Measurements from ENCODE around the gene ACOX1. TPM values are rescaled to one million over a fixed set of nuclear protein-coding genes. Genes with fewer than 3 reads are reported as not detected.

Gene ACOX1
- total and polyA plus RNA-seq, 4 donors, result 32.7 to 63.6 (median 46.2) TPM

DNA sequence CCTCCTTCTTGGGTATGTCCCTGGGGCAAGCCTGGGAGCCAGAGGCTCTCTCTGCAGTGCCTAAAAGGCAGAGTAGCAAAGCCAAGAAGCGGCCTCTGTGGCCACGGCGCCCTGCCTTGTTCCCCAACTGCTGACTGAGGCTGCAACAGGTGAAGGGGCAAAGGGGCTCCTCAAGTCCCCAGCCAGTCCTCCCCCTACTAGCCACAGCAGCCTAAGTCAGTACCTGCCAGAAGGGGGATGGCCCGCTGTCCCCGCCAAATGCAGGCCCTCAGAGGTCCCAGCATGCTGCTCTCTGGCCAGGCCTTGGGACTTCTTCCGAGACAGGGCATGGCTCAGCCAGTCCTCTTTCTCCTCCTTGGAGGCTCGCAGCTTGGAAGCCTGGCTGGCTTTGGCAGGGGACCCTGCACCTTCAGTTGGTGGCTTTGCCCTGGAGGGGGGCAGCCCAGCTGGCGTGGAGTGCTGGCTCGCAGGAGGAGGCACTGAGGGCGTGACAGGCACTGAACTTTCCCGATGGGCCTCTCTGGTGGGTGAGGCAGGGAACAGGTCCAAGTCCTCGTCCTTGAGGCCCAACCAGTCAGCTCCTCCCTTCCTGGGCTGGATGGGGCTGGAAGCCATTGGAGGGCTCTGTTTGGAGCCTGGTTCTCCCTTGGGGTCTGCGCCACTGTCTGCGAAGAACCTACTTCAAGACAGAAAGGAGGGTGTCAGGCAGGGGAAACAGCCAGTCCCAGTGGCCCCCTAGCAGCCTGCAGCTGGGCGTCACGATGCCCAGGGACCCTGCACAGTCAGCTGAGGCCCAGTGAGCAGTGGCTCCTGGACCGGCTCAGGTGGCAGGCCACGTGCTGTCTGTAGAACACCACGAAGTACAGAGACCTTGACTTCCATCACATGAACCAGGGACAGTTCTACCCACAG is 55.7 kb downstream of the ACOX1 start:
- Histone ChIP-seq H3K27me3 (ENCODE audit: control insufficient read depth, insufficient read depth, low read length) (no peaks in the 10 kb centered on the region), H3K27ac (ENCODE audit: low read depth, low read length) (no peak overlapping the region), H3K9me3 (ENCODE audit: control insufficient read depth, insufficient read depth, low read length) (no peaks in the 10 kb centered on the region), H3K36me3 (ENCODE audit: control insufficient read depth, insufficient read depth, low read length) (peaks cover 80% of the 10 kb centered on the region), H3K4me1 (ENCODE audit: control insufficient read depth, insufficient read depth, low read length) (no peaks in the 10 kb centered on the region), H3K4me3 (ENCODE audit: low read depth, low read length) (no peak overlapping the region)
- DNase-seq (ENCODE audit: low read depth in 4 of 6, low spot score in 6 of 6), result no peak
- WGBS (ENCODE audit: insufficient coverage), result 93% methylated on average over 18 of the region's 19 CpGs

DNA sequence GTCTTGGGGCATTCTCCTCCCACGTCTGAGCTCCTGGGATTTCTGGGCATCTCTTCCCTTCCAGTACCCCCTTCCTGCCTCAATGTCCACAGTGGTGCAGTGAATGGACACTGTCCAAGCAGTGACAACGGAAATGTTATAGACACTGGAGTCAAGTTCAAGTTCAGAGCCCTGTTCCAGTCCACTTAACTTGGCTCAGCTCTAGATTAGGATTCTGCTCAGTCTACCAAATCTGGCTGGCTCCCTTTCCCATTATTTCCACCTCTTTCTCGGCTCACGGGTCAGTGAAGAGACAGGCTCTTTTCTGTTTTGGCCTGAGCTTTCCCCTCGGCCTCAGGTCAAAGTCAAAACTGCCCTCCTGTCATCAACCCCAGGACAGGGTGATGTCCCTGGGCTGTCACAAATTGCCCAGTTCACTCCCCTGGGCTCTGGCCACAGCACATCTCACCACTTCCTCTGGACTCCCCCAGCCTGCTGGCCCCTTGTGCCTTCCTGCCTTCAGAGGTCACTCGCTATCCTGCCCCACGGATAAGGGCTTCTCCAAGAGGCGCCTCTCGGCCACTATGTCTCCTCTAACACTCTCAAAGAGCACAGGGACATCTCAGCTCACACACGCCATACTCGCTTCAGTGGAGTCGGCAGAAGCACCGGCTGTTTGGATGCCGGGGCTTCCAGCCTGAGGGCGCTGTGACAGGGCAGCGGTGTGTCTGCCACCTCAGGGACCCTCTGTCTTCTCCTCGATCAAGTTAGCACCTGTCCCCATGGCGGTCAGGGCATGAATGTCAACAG is 56.6 kb downstream of the ACOX1 start:
- Histone ChIP-seq H3K4me1 (ENCODE audit: control insufficient read depth, insufficient read depth, low read length) (no peaks in the 10 kb centered on the region), H3K27ac (ENCODE audit: low read depth, low read length) (no peak overlapping the region), H3K9me3 (ENCODE audit: control insufficient read depth, insufficient read depth, low read length) (no peaks in the 10 kb centered on the region), H3K27me3 (ENCODE audit: control insufficient read depth, insufficient read depth, low read length) (no peaks in the 10 kb centered on the region), H3K36me3 (ENCODE audit: control insufficient read depth, insufficient read depth, low read length) (peaks cover 84% of the 10 kb centered on the region), H3K4me3 (ENCODE audit: low read depth, low read length) (no peak overlapping the region)
- 89% methylated on average over 18 of the region's 18 CpGs for WGBS (ENCODE audit: insufficient coverage)
- no peak for DNase-seq (ENCODE audit: low read depth in 4 of 6, low spot score in 6 of 6)

DNA sequence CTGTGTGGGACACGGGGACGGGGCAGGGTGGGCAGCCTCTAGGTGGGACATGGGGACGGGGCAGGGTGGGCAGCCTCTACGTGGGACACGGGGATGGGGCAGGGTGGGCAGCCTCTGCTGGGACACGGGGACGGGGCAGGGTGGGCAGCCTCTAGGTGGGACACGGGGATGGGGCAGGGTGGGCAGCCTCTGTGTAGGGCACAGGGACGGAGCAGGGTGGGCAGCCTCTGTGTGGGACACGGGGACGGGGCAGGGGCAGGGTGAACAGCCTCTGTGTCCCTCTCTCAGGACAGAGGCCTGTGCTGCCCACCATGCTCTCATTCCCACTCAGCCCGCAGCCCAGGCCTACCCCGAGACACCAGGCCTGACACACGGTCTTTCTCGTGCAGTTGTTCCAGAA is 57.4 kb downstream of the ACOX1 start:
- no peaks in the 10 kb centered on the region for H3K9me3 ChIP-seq (ENCODE audit: control insufficient read depth, insufficient read depth, low read length)
- H3K4me1 ChIP-seq (ENCODE audit: control insufficient read depth, insufficient read depth, low read length), result no peaks in the 10 kb centered on the region
- no peak overlapping the region for H3K4me3 ChIP-seq (ENCODE audit: low read depth, low read length)
- DNase-seq (ENCODE audit: low read depth in 4 of 6, low spot score in 6 of 6), result no peak
- H3K27ac ChIP-seq (ENCODE audit: low read depth, low read length), result no peak overlapping the region
- no peaks in the 10 kb centered on the region for H3K27me3 ChIP-seq (ENCODE audit: control insufficient read depth, insufficient read depth, low read length)
- peaks cover 81% of the 10 kb centered on the region for H3K36me3 ChIP-seq (ENCODE audit: control insufficient read depth, insufficient read depth, low read length)
- 98% methylated on average over 15 of the region's 15 CpGs for WGBS (ENCODE audit: insufficient coverage)

DNA sequence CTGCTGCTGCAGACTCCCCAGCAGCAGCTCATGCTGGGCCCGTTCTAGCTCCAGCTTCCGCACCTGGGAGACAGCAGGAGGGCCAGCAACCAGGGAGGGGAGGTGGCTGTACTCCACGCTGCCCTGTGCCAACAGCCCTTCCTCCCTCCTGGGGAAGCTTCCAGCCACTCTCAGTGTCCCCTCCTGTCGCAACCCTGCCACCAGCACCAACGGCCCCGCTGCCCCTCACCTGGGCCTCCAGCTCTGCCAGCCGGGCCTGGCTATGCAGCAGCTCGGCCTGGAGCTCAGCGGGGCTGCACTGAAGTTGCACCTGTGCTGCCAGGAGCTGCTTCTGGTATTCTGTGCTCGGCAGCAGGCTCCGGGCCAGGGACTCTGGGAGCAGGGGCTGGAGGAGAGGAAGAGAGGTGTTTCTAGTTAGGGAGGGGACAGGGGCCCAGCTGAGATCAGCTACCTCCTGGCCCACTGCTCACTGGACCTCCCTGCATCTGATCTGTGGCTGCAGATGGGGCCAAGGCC is 58.9 kb downstream of the ACOX1 start:
- H3K27me3 ChIP-seq (ENCODE audit: control insufficient read depth, insufficient read depth, low read length), result no peaks in the 10 kb centered on the region
- 87% methylated on average over 10 of the region's 11 CpGs for WGBS (ENCODE audit: insufficient coverage)

DNA sequence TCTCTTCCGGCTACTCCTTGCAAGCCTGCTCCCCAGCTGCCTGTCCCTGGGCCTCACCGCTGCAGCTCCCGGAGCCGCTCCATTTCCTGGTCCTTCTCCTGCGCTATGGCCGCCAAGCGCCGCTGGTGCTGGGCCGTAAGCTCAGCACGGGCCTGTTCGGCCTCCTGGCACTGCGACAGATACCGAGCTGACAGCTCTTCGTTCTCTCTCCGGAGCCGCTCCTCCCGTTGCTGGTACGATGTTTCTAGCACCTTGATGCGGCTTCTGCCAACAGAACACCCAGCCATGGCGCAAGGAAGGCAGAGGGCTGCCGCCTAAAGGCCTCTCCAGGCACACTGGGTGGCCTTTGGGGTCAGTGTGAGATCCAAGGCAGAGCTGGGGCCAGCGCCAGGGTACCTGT is 59.4 kb downstream of the ACOX1 start:
- H3K9me3 ChIP-seq (ENCODE audit: control insufficient read depth, insufficient read depth, low read length), result no peaks in the 10 kb centered on the region
- WGBS (ENCODE audit: insufficient coverage), result 91% methylated on average over 22 of the region's 22 CpGs
- no peak overlapping the region for H3K4me3 ChIP-seq (ENCODE audit: low read depth, low read length)
- H3K36me3 ChIP-seq (ENCODE audit: control insufficient read depth, insufficient read depth, low read length), result peaks cover 76% of the 10 kb centered on the region
- no peaks in the 10 kb centered on the region for H3K4me1 ChIP-seq (ENCODE audit: control insufficient read depth, insufficient read depth, low read length)
- no peak overlapping the region for H3K27ac ChIP-seq (ENCODE audit: low read depth, low read length)
- no peaks in the 10 kb centered on the region for H3K27me3 ChIP-seq (ENCODE audit: control insufficient read depth, insufficient read depth, low read length)
- no peak for DNase-seq (ENCODE audit: low read depth in 4 of 6, low spot score in 6 of 6)

More for the DNA sequence above, 58.9 kb downstream of the ACOX1 start:
- Histone ChIP-seq H3K4me1 (ENCODE audit: control insufficient read depth, insufficient read depth, low read length) (no peaks in the 10 kb centered on the region), H3K36me3 (ENCODE audit: control insufficient read depth, insufficient read depth, low read length) (peaks cover 74% of the 10 kb centered on the region), H3K4me3 (ENCODE audit: low read depth, low read length) (no peak overlapping the region), H3K9me3 (ENCODE audit: control insufficient read depth, insufficient read depth, low read length) (no peaks in the 10 kb centered on the region), H3K27ac (ENCODE audit: low read depth, low read length) (no peak overlapping the region)
- no peak for DNase-seq (ENCODE audit: low read depth in 4 of 6, low spot score in 6 of 6)

DNA sequence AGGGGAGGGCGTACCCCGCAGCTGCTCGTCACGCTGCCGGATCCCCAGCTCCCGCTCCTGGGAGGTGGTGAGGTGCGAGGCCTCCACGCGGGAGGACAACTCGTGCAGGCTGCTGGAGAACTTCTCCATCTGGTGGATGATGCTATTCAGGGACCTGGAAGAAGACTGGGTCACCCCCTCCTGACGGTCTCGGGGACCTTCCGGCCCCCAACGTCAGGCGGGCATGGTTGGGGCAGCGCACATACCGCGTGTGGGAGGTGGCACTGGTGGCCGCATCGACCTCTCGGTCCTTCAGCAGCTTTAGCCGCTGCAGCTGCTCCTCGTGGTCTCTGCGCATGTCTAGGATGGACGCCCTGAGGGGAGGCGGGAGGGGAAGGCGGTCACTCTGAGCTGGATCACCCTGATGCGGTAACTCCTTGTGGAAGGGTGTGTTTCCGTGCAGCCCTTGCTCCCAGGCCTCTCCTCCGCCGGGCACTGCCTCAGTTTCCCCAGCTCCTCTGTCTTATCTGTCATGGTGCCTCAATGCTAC is 61.0 kb downstream of the ACOX1 start:
- WGBS (ENCODE audit: insufficient coverage), result 95% methylated on average over 24 of the region's 31 CpGs
- Histone ChIP-seq H3K4me1 (ENCODE audit: control insufficient read depth, insufficient read depth, low read length) (no peaks in the 10 kb centered on the region), H3K27me3 (ENCODE audit: control insufficient read depth, insufficient read depth, low read length) (no peaks in the 10 kb centered on the region), H3K36me3 (ENCODE audit: control insufficient read depth, insufficient read depth, low read length) (peaks cover 79% of the 10 kb centered on the region), H3K9me3 (ENCODE audit: control insufficient read depth, insufficient read depth, low read length) (no peaks in the 10 kb centered on the region), H3K27ac (ENCODE audit: low read depth, low read length) (no peak overlapping the region), H3K4me3 (ENCODE audit: low read depth, low read length) (no peak overlapping the region)
- no peak for DNase-seq (ENCODE audit: low read depth in 4 of 6, low spot score in 6 of 6)

DNA sequence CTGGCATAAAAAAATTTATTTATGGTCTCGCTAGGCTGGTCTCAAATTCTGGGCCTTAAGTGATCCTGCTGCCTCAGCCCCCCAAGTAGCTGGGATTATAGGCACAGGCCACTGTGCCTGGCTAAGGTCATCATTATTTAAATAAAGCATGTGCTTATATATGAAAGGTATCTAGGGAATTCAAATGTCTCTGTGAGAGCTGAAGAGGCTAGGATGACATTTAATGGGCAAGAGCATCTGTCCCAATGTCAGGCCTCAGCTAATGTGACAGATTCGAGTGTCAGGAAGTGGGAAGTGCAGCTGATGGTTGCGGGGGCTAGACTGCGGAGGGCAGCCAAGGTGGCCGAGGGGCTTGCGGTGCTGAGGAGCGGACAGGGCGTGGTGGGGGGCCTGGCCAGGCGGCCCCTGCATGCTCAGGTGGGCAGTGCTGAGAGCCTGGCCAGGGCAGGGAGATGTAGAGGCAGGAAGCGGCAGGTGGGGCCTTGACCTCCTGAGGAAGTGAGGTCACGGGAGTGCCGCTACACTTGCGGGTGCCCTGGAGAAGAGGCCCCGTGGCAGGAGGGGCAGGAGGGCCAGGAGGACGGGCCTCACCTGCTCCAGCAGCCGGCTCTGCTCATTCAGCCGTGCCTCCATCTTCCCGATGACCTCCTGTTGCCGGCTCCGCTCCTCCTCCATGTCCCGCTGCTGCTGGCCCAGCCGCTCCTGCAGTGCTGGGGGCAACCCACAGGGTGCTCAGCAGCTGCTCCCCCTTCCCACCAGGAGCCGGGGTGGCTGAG is 61.6 kb downstream of the ACOX1 start:
- WGBS (ENCODE audit: insufficient coverage), result 88% methylated on average over 21 of the region's 23 CpGs
- peaks cover 72% of the 10 kb centered on the region for H3K36me3 ChIP-seq (ENCODE audit: control insufficient read depth, insufficient read depth, low read length)
- no peak for DNase-seq (ENCODE audit: low read depth in 4 of 6, low spot score in 6 of 6)
- H3K9me3 ChIP-seq (ENCODE audit: control insufficient read depth, insufficient read depth, low read length), result no peaks in the 10 kb centered on the region
- H3K4me1 ChIP-seq (ENCODE audit: control insufficient read depth, insufficient read depth, low read length), result no peaks in the 10 kb centered on the region
- H3K4me3 ChIP-seq (ENCODE audit: low read depth, low read length), result no peak overlapping the region
- no peaks in the 10 kb centered on the region for H3K27me3 ChIP-seq (ENCODE audit: control insufficient read depth, insufficient read depth, low read length)
- H3K27ac ChIP-seq (ENCODE audit: low read depth, low read length), result no peak overlapping the region

DNA sequence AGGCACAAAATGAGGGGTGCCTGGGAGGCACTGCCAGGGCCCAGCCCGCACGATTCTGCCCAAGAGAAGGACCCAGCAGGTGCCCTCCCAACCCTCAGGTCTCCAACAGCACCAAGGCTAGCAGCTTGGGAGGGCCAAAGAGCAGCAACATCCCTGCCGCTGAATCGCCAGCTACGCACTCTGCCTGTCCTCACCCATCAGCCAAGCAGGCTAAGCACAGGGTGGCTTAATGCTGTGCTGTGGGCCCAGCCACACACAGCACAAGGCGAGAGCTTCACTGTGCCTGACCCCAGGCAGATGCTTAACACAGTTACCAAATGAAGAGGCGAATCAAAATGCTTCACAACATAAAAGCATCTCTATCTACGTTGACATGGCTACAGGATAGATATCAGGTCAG is 63.7 kb downstream of the ACOX1 start:
- no peak overlapping the region for H3K27ac ChIP-seq (ENCODE audit: low read depth, low read length)
- H3K36me3 ChIP-seq (ENCODE audit: control insufficient read depth, insufficient read depth, low read length), result peaks cover 71% of the 10 kb centered on the region
- no peaks in the 10 kb centered on the region for H3K27me3 ChIP-seq (ENCODE audit: control insufficient read depth, insufficient read depth, low read length)
- H3K4me1 ChIP-seq (ENCODE audit: control insufficient read depth, insufficient read depth, low read length), result peaks cover 4% of the 10 kb centered on the region
- 91% methylated on average over 6 of the region's 8 CpGs for WGBS (ENCODE audit: insufficient coverage)
- H3K9me3 ChIP-seq (ENCODE audit: control insufficient read depth, insufficient read depth, low read length), result no peaks in the 10 kb centered on the region
- H3K4me3 ChIP-seq (ENCODE audit: low read depth, low read length), result no peak overlapping the region
- no peak for DNase-seq (ENCODE audit: low read depth in 4 of 6, low spot score in 6 of 6)

DNA sequence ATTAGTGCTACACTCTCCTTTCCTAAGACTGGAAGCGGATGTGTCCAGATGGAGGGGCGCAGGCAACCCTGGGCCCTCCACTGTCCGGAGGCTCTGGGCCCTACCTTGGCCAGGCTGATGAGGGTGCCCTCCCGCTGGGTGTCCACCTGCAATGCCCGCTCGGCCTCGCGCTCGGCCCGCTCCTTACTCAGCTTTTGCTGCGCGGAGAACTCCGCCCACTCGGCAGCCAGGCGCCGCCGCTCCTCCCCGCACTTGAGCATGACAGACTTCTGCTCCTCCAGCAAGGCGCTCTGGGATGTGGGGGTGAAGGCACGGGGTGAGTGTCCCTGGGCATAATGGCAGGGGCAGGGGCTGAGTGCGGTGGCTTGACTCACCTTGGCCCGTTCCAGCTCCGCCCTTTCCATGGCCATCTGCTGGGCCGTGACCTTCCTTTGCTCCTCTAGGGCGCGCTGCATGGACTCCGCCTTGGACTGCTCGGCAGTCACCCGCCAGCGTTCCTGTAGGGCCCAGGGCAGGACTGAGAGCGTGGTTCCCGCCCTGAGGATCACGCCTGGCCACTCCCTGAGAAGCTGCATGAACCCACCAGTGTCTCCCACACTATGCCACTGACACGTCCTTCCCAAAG is 64.2 kb downstream of the ACOX1 start:
- 91% methylated on average over 34 of the region's 34 CpGs for WGBS (ENCODE audit: insufficient coverage)
- H3K27ac ChIP-seq (ENCODE audit: low read depth, low read length), result no peak overlapping the region
- no peak overlapping the region for H3K4me3 ChIP-seq (ENCODE audit: low read depth, low read length)
- DNase-seq (ENCODE audit: low read depth in 4 of 6, low spot score in 6 of 6), result no peak
- H3K9me3 ChIP-seq (ENCODE audit: control insufficient read depth, insufficient read depth, low read length), result no peaks in the 10 kb centered on the region
- H3K36me3 ChIP-seq (ENCODE audit: control insufficient read depth, insufficient read depth, low read length), result peaks cover 71% of the 10 kb centered on the region
- no peaks in the 10 kb centered on the region for H3K27me3 ChIP-seq (ENCODE audit: control insufficient read depth, insufficient read depth, low read length)
- peaks cover 8% of the 10 kb centered on the region for H3K4me1 ChIP-seq (ENCODE audit: control insufficient read depth, insufficient read depth, low read length)
